K562 (cell line): Measurements from ENCODE around the gene HSD3B7. TPM values are rescaled to one million over a fixed set of nuclear protein-coding genes. Genes with fewer than 3 reads are reported as not detected.

Experiments used
- CEBPG ChIP-seq, 3 experiments: fragments of 200-800 bp in 1 of 3; sonication (Bioruptor generic) in 1 of 3; sonication (generic) in 1 of 3; formaldehyde crosslinking in 1 of 3; IDR thresholded peaks in 2 of 3; conservative IDR thresholded peaks in 1 of 3; 2 replicates each; pipeline versions ENCODE4 v1.6.1 to v1.8.0; 2016 to 2022; ENCODE audit warnings: missing compliant biosample characterization in 2 of 3, missing genetic modification characterization in 2 of 3, mild to moderate bottlenecking in 1 of 3, missing genetic modification reagents in 1 of 3
- CHCHD3 ChIP-seq: fragments of 250-450 bp; sonication (Bioruptor Pico); IDR thresholded peaks from 2 replicates; pipeline ENCODE4 v2.1.2; 2022; ENCODE audit warnings: mild to moderate bottlenecking
- ELF1 ChIP-seq: fragments of 200-800 bp; sonication (Bioruptor generic); IDR thresholded peaks from 2 replicates; pipeline ENCODE4 v1.6.1; 2016; ENCODE audit warnings: missing genetic modification characterization, missing compliant biosample characterization
- FOXA1 ChIP-seq: fragments of 450-650 bp; IDR thresholded peaks from 2 replicates; pipeline ENCODE4 v1.6.1; 2016; ENCODE audit warnings: mild to moderate bottlenecking, borderline replicate concordance
- KAT7 ChIP-seq: sonication (generic); formaldehyde crosslinking; IDR thresholded peaks from 2 replicates; pipeline ENCODE4 v1.8.0; 2022; ENCODE audit warnings: missing genetic modification reagents, mild to moderate bottlenecking, borderline replicate concordance
- MYNN ChIP-seq, 2 experiments: sonication (generic); formaldehyde crosslinking in 1 of 2; IDR thresholded peaks; 2 replicates each; pipeline versions ENCODE4 v1.5.0 to v1.6.1; 2016 to 2020; ENCODE audit warnings: antibody characterized with exemption in 1 of 2, missing genetic modification reagents in 1 of 2
- RBFOX2 ChIP-seq: fragments of 200-400 bp; formaldehyde crosslinking; IDR thresholded peaks from 2 replicates; pipeline ENCODE4 v1.6.1; 2017; ENCODE audit warnings: low read depth, mild to moderate bottlenecking, low read length, moderate library complexity
- SIN3A ChIP-seq, 2 experiments: fragments of 150-350 bp in 1 of 2; IDR thresholded peaks; 2 replicates each; pipeline ENCODE4 v1.6.1; 2011 to 2016; ENCODE audit warnings: borderline replicate concordance in 2 of 2, low read depth in 2 of 2, low read length in 2 of 2, mild to moderate bottlenecking in 2 of 2, moderate library complexity in 2 of 2; ENCODE audit not compliant: control insufficient read depth in 1 of 2
- TBP ChIP-seq: optimal IDR thresholded peaks from 2 replicates; pipeline ENCODE3; 2011; ENCODE audit warnings: low read depth, low read length, improper control_type of control experiment
- TEAD1 ChIP-seq, 2 experiments: fragments of 450-650 bp in 1 of 2; sonication (generic) in 1 of 2; formaldehyde crosslinking; IDR thresholded peaks; 2 replicates each; pipeline versions ENCODE4 v1.4.0 to v1.8.0; 2020 to 2022; ENCODE audit warnings: mild to moderate bottlenecking in 2 of 2, missing genetic modification reagents in 1 of 2
- XRCC5 ChIP-seq: fragments of 200-400 bp; formaldehyde crosslinking; IDR thresholded peaks from 2 replicates; pipeline ENCODE4 v1.6.1; 2017; ENCODE audit warnings: low read depth, mild to moderate bottlenecking, low read length
- ZBTB7A ChIP-seq: IDR thresholded peaks from 2 replicates; pipeline ENCODE4 v1.6.1; 2011; ENCODE audit warnings: low read depth, mild to moderate bottlenecking, low read length, moderate library complexity, borderline replicate concordance; ENCODE audit not compliant: control insufficient read depth
- ZBTB9 ChIP-seq: fragments of 450-650 bp; formaldehyde crosslinking; IDR thresholded peaks from 2 replicates; pipeline ENCODE4 v1.4.0; 2020; ENCODE audit warnings: mild to moderate bottlenecking, moderate library complexity
- ZNF644 ChIP-seq: fragments of 200-800 bp; sonication (Bioruptor generic); IDR thresholded peaks from 2 replicates; pipeline ENCODE4 v1.6.1; 2016; ENCODE audit warnings: low read depth, missing genetic modification characterization, missing compliant biosample characterization
- ZSCAN32 ChIP-seq: fragments of 450-650 bp; formaldehyde crosslinking; IDR thresholded peaks from 2 replicates; pipeline ENCODE4 v1.4.0; 2020; ENCODE audit warnings: mild to moderate bottlenecking, moderate library complexity
- polyA plus RNA-seq, 8 experiments: library from polyadenylated mRNA; depleted of rRNA in 4 of 8; stranded (reverse) in 5 of 8; unstranded in 3 of 8; fragments of >200 nt; fragmentation: Nextera tagmentation in 2 of 8; fragmentation: Illumina TruSeq in 1 of 8; extraction: Ambion mirVana in 2 of 8; extraction: Trizol in 1 of 8; gene quantifications; 2 replicates each; pipeline versions ENCODE4 v1.2.1 to v1.2.3, GENCODE V29; 2011 to 2014; ENCODE audit warnings: inconsistent platforms in 1 of 8, missing spikeins in 1 of 8
- total RNA-seq, 7 experiments: library from RNA; depleted of rRNA in 6 of 7; stranded (reverse); fragments of >200 nt in 6 of 7; fragmentation: Illumina TruSeq in 2 of 7; extraction: Trizol in 2 of 7; gene quantifications; 2 replicates each; pipeline versions ENCODE4 v1.2.1 to v1.2.3, GENCODE V29; 2011 to 2021; ENCODE audit warnings: low replicate concordance in 1 of 7

The HSD3B7 gene
- total and polyA plus RNA-seq, 9 of the 15 experiments (the other 6 are each of a cell fraction or from before 2014, with no cell fraction given) = 5.4 to 49.1 (median 23.0) TPM

GRCh38 chr16:30958175-30959079 lies 26.6 kb upstream of the HSD3B7 start (continued):
- TF ChIP-seq ZNF644 (tag) = no peak
- TF ChIP-seq KAT7 = no peak
- no peak for TF ChIP-seq FOXA1
- TF ChIP-seq MYNN (IDR thresholded peaks at IDR 0.05) = no peak
- no peak for TF ChIP-seq MYNN (CRISPR knock-in tag; IDR thresholded peaks at IDR 0.05)
- no peak for TF ChIP-seq ELF1 (tag)
- no peak for TF ChIP-seq TBP
- no peak for TF ChIP-seq ZSCAN32 (CRISPR knock-in tag)
- TF ChIP-seq ZBTB7A = peak; percentile 32; the same call in 1 of the 2 replicates
- no peak for TF ChIP-seq CEBPG (CRISPR knock-in tag; IDR thresholded peaks at IDR 0.05)
- no peak for TF ChIP-seq CEBPG (tag; conservative IDR thresholded peaks at IDR 0.05 in 1 of 2, IDR thresholded peaks at IDR 0.05 in 1 of 2)
- no peak for TF ChIP-seq XRCC5
- TF ChIP-seq ZBTB9 (CRISPR knock-in tag) = no peak
- peak in 1 of 2 experiments; percentile 54; a peak in 1 of 4 replicates for TF ChIP-seq SIN3A (IDR thresholded peaks at IDR 0.05; ENCODE audit: borderline replicate concordance in 2 of 2, control insufficient read depth in 1 of 2, low read depth in 2 of 2, low read length in 2 of 2)
- TF ChIP-seq RBFOX2 = peak; percentile 58
- no peak for TF ChIP-seq TEAD1 (CRISPR knock-in tag; IDR thresholded peaks at IDR 0.05)
- no peak for TF ChIP-seq CHCHD3
